ENCODE results near the gene DDHD1. TPM values are rescaled to one million over a fixed set of nuclear protein-coding genes. Genes with fewer than 3 reads are reported as not detected.

Gene DDHD1
- total and polyA plus RNA-seq, 2 experiments from 2014 or later = 10.5 to 15.8 TPM

DNA sequence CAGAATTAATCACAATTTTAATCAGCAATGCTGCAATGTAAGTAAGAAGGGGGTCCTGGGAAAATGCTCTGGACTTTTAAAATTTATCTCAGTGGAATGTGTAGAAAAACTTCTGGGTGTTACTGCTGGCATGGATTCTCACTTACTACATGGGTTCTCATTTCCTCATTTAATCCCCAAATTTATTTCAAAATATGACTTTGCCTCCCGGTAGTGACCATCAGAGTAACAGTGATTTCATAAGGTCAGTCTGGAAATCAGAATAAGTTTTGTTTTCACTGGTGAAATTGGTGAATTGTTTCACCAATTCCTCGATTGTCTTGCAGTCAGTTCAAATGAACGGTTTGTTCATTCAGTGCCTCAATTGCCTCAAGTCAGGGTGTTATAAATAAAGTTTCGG, 22.3 kb upstream of the DDHD1 start:
- no peaks in the 10 kb centered on the region for H3K27me3 ChIP-seq (replicated peaks; ENCODE audit: insufficient read depth)
- no peak overlapping the region for H2AFZ ChIP-seq
- no peak overlapping the region for H3K27ac ChIP-seq
- H3K4me1 ChIP-seq (ENCODE audit: insufficient read depth) = no peaks in the 10 kb centered on the region
- no peak for TF ChIP-seq EZH2 (IDR thresholded peaks at IDR 0.05; ENCODE audit: insufficient read depth, poor library complexity, severe bottlenecking)
- TF ChIP-seq EZH2phosphoT487 (IDR thresholded peaks at IDR 0.05; ENCODE audit: insufficient read depth, low read depth) = no peak
- H3K4me3 ChIP-seq = no peak overlapping the region
- no peaks in the 10 kb centered on the region for H3K9me2 ChIP-seq (ENCODE audit: insufficient read depth)
- H4K20me1 ChIP-seq (ENCODE audit: insufficient read depth) = no peaks in the 10 kb centered on the region
- H3K36me3 ChIP-seq (ENCODE audit: low read depth) = no peaks in the 10 kb centered on the region
- no peak overlapping the region for H3K4me2 ChIP-seq (ENCODE audit: unreplicated experiment)
- H3K79me2 ChIP-seq (ENCODE audit: insufficient read depth) = no peaks in the 10 kb centered on the region
- no peaks in the 10 kb centered on the region for H3K9me3 ChIP-seq (ENCODE audit: low read depth)
- no peaks in the 10 kb centered on the region for H3F3A ChIP-seq (ENCODE audit: insufficient read depth)
- 88 to 91% methylated on average over 4 of the region's 4 CpGs for WGBS, 2 experiments (ENCODE audit: low coverage in 1 of 2, low lambda C conversion rate in 2 of 2, missing lambda C conversion rate in 2 of 2)
- DNase-seq = no peak
- in situ Hi-C loops (cut with MboI) = no loop called here
- H3K9ac ChIP-seq = no peak overlapping the region

DNA sequence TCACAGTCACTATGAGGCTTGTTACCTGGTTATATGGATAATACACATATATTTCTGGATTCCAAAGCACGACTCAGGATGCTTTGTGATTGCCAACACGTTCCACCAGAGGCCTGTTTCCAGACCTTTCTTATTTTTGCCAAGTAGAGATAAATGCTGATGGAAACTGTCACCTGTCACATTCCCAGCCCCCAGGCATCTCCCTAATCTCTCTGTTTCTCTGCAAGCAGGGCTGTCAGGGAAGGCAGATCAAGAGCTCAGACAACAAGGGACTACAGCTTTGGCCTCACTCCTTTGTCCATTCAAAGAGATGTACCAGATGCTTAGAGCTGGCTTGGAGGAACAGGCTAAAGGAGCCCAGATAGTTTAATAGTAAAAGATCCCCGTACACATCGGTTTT, 21.8 kb upstream of the DDHD1 start:
- H3K9ac ChIP-seq = no peak overlapping the region
- TF ChIP-seq EZH2phosphoT487 (IDR thresholded peaks at IDR 0.05; ENCODE audit: insufficient read depth, low read depth) = no peak
- no peak for TF ChIP-seq EZH2 (IDR thresholded peaks at IDR 0.05; ENCODE audit: insufficient read depth, poor library complexity, severe bottlenecking)
- no peaks in the 10 kb centered on the region for H3K27me3 ChIP-seq (replicated peaks; ENCODE audit: insufficient read depth)
- H3K9me2 ChIP-seq (ENCODE audit: insufficient read depth) = no peaks in the 10 kb centered on the region
- 61 to 63% methylated on average over 4 of the region's 4 CpGs for WGBS, 2 experiments (ENCODE audit: low coverage in 1 of 2, low lambda C conversion rate in 2 of 2, missing lambda C conversion rate in 2 of 2)
- in situ Hi-C loops (cut with MboI) = no loop called here
- no peak for DNase-seq
- H3K4me2 ChIP-seq (ENCODE audit: unreplicated experiment) = no peak overlapping the region
- no peaks in the 10 kb centered on the region for H3K36me3 ChIP-seq (ENCODE audit: low read depth)
- no peaks in the 10 kb centered on the region for H3F3A ChIP-seq (ENCODE audit: insufficient read depth)
- no peak overlapping the region for H3K4me3 ChIP-seq
- no peaks in the 10 kb centered on the region for H3K79me2 ChIP-seq (ENCODE audit: insufficient read depth)
- no peak overlapping the region for H2AFZ ChIP-seq
- H4K20me1 ChIP-seq (ENCODE audit: insufficient read depth) = no peaks in the 10 kb centered on the region
- H3K27ac ChIP-seq = no peak overlapping the region
- H3K9me3 ChIP-seq (ENCODE audit: low read depth) = no peaks in the 10 kb centered on the region
- H3K4me1 ChIP-seq (ENCODE audit: insufficient read depth) = no peaks in the 10 kb centered on the region

DNA sequence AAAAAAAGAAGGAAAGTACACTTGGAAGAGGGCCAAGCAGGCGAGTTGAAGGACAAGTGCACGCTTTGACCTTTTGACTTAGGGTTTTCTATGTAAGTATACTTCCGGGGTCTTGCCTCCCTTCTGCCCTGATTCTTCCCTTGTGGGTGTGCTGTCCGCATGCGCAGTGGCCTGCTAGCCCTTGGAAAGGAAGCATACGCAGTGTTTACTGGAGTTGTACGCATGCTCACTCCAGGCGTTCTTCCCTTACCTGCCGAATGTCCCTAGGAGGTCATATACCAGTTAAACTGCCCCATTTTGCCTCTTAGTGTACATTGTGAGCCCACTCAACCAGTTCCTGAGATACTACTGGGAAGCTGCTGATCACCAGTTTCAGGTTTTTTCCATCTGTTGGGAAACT, 15.7 kb upstream of the DDHD1 start:
- Histone ChIP-seq H3K27me3 (replicated peaks; ENCODE audit: insufficient read depth) (no peaks in the 10 kb centered on the region), H3K9ac (no peak overlapping the region), H4K20me1 (ENCODE audit: insufficient read depth) (no peaks in the 10 kb centered on the region), H3K4me2 (ENCODE audit: unreplicated experiment) (no peak overlapping the region), H3K36me3 (ENCODE audit: low read depth) (no peaks in the 10 kb centered on the region), H3K9me3 (ENCODE audit: low read depth) (no peaks in the 10 kb centered on the region), H3K4me3 (no peak overlapping the region), H3K4me1 (ENCODE audit: insufficient read depth) (peaks cover 12% of the 10 kb centered on the region), H3K27ac (no peak overlapping the region), H3K9me2 (ENCODE audit: insufficient read depth) (no peaks in the 10 kb centered on the region), H3F3A (ENCODE audit: insufficient read depth) (peaks cover 9% of the 10 kb centered on the region; the same call in 1 of the 2 replicates), H3K79me2 (ENCODE audit: insufficient read depth) (no peaks in the 10 kb centered on the region), H2AFZ (no peak overlapping the region)
- 93 to 95% methylated on average over 9 of the region's 9 CpGs for WGBS, 2 experiments (ENCODE audit: low coverage in 1 of 2, low lambda C conversion rate in 2 of 2, missing lambda C conversion rate in 2 of 2)
- no peak for TF ChIP-seq EZH2 (IDR thresholded peaks at IDR 0.05; ENCODE audit: insufficient read depth, poor library complexity, severe bottlenecking)
- TF ChIP-seq EZH2phosphoT487 (IDR thresholded peaks at IDR 0.05; ENCODE audit: insufficient read depth, low read depth) = no peak
- DNase-seq = no peak
- in situ Hi-C loops (cut with MboI) = no loop called here

DNA sequence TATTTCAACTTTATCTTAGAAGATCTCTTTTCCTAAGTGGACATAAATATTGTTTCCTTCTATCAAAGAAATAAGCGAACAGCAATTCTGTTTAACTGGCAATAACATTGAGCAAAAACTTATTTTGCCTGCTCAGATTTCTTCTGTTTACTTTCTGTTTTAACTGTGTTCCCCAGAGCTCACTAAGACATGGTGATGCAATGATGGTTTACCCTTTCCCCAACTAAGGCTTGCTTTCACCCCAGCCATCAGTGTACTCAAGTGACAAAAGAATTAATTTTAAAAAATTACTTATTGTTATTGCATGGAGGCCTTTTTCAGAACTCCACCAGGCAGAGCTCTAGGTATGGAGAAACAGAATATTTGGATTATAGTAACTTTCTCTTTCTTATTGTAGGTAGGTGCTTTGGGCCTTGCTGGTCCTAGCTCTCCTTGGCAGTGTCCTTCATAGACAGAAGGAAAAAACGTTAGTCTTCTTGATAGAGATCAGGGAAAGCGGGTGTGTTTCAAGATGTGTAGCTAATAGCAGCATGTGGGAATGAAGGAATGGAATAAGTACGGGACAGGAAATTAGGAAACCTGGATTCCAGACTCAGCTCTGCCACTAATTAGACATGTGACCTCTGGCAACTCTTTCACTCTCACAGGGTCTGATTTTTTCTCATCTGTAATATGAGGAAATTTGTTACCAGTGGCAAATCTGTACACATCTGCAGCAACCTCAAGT, 14.6 kb upstream of the DDHD1 start:
- peak; percentile 51 for DNase-seq
- in situ Hi-C loops (cut with MboI) = no loop called here
- H3K4me2 ChIP-seq (ENCODE audit: unreplicated experiment) = peak overlapping the region; percentile 47

More for the DNA sequence above, 14.6 kb upstream of the DDHD1 start:
- H4K20me1 ChIP-seq (ENCODE audit: insufficient read depth) = no peaks in the 10 kb centered on the region
- TF ChIP-seq EZH2 (IDR thresholded peaks at IDR 0.05; ENCODE audit: insufficient read depth, poor library complexity, severe bottlenecking) = no peak
- no peak for TF ChIP-seq EZH2phosphoT487 (IDR thresholded peaks at IDR 0.05; ENCODE audit: insufficient read depth, low read depth)
- no peaks in the 10 kb centered on the region for H3K9me2 ChIP-seq (ENCODE audit: insufficient read depth)
- no peaks in the 10 kb centered on the region for H3K36me3 ChIP-seq (ENCODE audit: low read depth)
- no peaks in the 10 kb centered on the region for H3K9me3 ChIP-seq (ENCODE audit: low read depth)
- peak overlapping the region; percentile 7; the same call in 1 of the 2 replicates for H3K9ac ChIP-seq
- H3K4me1 ChIP-seq (ENCODE audit: insufficient read depth) = peaks cover 12% of the 10 kb centered on the region
- peak overlapping the region; percentile 22 for H3K4me3 ChIP-seq
- H3F3A ChIP-seq (ENCODE audit: insufficient read depth) = peaks cover 9% of the 10 kb centered on the region; the same call in 1 of the 2 replicates
- H3K79me2 ChIP-seq (ENCODE audit: insufficient read depth) = no peaks in the 10 kb centered on the region
- H2AFZ ChIP-seq = peak overlapping the region; percentile 73
- no peaks in the 10 kb centered on the region for H3K27me3 ChIP-seq (replicated peaks; ENCODE audit: insufficient read depth)
- 21 to 27% methylated on average over 4 of the region's 4 CpGs for WGBS, 2 experiments (ENCODE audit: low coverage in 1 of 2, low lambda C conversion rate in 2 of 2, missing lambda C conversion rate in 2 of 2)
- peak overlapping the region; percentile 9; the same call in 1 of the 2 replicates for H3K27ac ChIP-seq

Data from GM23248 (cell line).